Measurements from ENCODE around the gene CDH5.

GRCh38 chr16:66440271-66440802 lies 73.8 kb downstream of the CDH5 start:
- TF ChIP-seq POLR2AphosphoS5 (IDR thresholded peaks at IDR 0.05; ENCODE audit: low read depth, low read length) = no peak
- no peak for TF ChIP-seq SIN3A (IDR thresholded peaks at IDR 0.05; ENCODE audit: borderline replicate concordance, insufficient read depth, low read length)
- TF ChIP-seq TAF1 (IDR thresholded peaks at IDR 0.05; ENCODE audit: borderline replicate concordance, insufficient read depth, low read length) = no peak
- TF ChIP-seq, protein P1, sequence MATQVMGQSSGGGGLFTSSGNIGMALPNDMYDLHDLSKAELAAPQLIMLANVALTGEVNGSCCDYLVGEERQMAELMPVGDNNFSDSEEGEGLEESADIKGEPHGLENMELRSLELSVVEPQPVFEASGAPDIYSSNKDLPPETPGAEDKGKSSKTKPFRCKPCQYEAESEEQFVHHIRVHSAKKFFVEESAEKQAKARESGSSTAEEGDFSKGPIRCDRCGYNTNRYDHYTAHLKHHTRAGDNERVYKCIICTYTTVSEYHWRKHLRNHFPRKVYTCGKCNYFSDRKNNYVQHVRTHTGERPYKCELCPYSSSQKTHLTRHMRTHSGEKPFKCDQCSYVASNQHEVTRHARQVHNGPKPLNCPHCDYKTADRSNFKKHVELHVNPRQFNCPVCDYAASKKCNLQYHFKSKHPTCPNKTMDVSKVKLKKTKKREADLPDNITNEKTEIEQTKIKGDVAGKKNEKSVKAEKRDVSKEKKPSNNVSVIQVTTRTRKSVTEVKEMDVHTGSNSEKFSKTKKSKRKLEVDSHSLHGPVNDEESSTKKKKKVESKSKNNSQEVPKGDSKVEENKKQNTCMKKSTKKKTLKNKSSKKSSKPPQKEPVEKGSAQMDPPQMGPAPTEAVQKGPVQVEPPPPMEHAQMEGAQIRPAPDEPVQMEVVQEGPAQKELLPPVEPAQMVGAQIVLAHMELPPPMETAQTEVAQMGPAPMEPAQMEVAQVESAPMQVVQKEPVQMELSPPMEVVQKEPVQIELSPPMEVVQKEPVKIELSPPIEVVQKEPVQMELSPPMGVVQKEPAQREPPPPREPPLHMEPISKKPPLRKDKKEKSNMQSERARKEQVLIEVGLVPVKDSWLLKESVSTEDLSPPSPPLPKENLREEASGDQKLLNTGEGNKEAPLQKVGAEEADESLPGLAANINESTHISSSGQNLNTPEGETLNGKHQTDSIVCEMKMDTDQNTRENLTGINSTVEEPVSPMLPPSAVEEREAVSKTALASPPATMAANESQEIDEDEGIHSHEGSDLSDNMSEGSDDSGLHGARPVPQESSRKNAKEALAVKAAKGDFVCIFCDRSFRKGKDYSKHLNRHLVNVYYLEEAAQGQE (IDR thresholded peaks at IDR 0.05; ENCODE audit: insufficient read depth in 1 of 2, low read depth in 2 of 2, low read length in 2 of 2) = no peak
- no peak for TF ChIP-seq FOXP2 (optimal IDR thresholded peaks at IDR 0.05; ENCODE audit: borderline replicate concordance, extremely low read depth, extremely low read length, insufficient read depth)

All from PFSK-1 (cell line).